Stimulated activated CD8-positive, alpha-beta memory T cell treated with anti-CD3 and anti-CD28 coated beads, Interleukin-7, amount 100 ng/mL, for 1 hour (primary cell): ENCODE data around the gene SEC63.
"Not testable (repeated sequence)": the region's sequence is repeated elsewhere in the genome, so short reads cannot be mapped to it uniquely, and the experiment has no call there.

ENCODE experiments used
- DNase-seq, 2 donors: peaks; one replicate each; pipeline ENCODE4 v3.0.0-alpha.2; 2020; ENCODE audit warnings: low read depth in 2 of 2

Gene SEC63

DNA sequence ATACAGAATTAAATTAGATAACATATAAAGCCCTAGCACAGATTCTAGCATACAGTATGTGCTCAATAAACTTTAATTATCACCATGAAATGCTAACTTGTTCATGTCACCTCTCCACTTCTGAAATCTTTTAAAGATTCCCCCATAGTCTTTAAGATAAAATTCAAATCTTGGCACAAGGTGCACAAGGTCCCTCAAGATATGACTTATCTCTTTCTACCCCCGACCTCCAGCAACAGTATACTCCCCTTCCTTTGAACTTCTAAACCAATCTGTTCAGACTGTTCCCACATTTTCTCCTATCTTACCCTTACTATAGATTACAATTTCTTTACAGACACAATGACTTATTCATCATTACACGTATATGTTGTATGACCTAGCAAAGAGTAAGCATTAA is 29.0 kb downstream of the SEC63 start:
- DNase-seq = no peak

DNA sequence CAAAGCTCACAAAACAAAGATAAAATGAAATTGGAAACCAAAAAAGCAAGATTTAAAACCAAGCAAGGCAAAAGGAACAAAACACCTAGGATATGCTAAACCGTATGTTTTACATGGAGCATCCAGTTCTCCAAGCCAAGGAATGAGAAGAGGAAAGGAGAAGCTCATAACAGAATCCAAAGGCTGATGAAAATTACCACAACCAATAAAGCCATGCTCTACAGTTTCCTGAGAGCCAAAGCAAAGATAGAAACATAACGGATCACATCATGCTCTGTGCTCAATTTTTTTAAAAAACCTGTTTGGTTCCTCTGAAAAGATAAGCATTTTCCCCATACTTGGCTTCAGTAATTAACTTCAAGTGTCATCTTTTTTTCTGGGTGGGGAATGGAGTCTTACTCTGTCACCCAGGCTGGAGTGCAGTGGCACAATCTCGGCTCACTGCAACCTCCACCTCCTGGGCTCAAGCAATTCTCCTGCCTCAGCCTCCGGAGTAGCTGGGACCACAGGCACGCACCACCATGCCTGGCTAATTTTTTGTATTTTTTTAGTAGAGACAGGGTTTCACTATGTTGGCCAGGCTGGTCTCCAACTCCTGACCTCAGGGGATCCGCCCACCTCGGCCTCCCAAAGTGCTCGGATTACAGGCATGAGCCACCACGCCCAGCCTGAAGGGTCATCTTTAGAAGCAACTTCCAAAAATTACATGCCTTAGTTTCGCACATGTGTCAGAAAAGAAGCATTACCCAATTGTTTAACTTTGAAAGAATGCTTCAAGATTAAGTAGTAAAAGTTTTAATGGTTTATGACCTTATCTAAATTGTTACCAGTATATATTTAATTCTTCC is 31.1 kb downstream of the SEC63 start:
- DNase-seq = not testable (repeated sequence)

DNA sequence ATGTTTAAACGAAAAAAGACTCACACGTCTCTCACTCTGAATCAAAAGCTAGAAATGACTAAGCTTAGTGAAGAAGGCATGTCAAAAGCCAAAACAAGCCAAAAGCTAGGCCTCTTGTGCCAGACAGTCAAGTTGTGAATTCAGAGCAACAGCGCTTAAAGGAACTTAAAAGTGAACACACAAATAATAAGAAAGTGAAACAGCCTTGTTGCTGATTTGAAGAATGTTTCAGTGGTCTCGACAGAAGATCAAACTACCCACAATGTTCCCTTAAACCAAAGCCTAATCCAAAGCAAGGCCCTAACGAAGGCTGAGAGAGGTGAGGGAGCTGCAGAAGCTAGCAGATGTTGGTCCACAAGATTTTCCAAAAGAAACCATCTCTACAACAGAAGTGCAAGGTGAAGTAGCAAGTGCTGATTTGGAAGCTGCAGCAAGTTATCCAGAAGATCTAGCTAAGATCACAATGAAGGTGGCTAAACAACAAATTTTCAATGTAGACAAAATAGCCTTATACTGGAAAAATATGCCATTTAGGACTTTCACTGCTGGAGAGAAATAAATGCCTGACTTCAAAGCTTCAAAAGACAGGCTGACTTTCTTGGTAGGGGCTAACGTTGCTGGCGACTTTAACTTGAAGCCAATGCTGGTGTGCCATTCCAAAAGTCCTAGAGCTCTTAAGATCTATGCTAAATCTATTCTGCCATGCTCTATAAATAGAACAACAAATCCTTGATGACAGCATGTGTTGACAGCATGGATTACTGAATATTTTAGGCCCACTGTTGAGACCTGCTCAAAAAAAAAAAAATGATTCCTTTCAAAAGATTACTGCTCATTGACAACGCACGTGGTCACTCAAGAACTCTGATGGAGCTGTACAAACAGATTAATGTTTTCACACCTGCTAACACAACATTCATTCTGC is 40.3 kb downstream of the SEC63 start:
- no peak for DNase-seq

DNA sequence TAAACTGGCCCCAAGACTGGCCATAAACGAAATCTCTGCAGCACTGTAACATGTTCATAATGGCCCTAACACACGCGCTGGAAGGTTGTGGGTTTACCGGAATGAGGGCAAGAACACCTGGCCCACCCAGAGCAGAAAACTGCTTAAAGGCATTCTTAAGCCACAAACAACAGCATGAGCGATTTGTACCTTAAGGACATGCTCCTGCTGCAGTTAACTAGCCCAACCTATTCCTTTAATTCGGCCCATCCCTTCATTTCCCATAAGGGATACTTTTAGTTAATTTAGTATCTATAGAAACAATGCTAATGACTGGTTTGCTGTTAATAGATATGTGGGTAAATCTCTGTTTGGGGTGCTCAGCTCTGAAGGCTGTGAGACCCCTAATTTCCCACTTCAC is 41.0 kb downstream of the SEC63 start:
- not testable (repeated sequence) for DNase-seq

DNA sequence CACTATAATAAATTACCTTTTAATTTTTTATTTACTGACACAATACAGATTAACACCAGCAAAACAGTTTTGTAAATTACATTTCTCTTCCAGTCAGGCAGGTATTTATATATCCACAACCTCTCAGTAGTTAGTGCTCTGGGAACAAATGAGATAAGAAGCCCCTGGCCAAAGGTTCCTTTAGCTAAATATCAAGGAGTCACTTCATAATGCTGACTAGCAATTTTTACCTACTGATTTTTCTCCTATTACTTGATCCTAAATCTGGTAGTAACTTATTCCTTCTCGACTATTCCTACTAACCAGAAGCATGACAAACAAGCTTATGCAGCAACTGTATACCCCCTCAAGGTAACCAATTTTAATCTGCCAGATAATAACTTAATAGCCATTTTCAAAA is 46.3 kb downstream of the SEC63 start:
- no peak for DNase-seq

DNA sequence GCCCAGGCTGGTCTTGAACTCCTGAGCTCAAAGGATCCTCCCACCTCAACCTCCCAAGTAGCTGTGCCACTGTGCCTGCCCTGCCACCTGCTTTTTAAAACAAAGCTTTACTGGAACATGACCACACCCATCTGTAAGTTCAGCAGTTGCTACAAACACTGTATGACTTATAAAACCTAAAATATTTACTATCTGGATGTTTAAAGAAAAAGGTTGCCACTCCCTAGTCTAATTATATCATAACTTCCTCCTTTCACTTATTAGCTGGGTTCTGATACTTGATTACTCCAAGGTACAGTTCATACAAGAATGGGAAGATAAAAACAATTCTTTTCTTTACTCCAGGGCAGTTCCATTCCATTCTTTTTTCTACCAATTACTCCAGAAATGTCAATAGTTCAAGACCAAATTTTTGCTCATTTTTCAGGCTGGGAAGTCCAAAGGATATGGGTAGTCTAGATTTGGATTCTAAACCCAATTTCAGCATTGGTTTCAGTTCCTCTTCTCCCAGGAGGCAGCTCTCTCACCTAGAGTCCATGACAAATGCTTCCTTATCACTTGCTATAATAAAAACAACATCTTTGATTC is 63.1 kb downstream of the SEC63 start:
- DNase-seq = no peak

DNA sequence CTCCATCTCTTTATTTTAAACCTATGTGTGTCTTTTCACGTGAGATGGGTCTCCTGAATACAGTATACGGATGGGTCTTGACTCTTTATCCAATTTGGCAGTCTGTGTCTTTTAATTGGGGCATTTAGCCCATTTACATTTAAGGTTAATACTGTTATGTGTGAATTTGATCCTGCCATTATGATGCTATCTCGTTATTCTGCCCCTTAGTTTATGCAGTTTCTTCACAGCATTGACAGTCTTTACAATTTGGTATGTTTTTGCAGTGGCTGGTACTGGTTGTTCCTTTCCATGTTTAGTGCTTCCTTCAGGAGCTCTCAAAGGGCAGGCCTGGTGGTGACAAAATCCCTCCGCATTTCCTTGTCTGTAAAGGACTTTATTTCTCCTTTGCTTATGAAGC is 67.6 kb downstream of the SEC63 start:
- not testable (repeated sequence) for DNase-seq

DNA sequence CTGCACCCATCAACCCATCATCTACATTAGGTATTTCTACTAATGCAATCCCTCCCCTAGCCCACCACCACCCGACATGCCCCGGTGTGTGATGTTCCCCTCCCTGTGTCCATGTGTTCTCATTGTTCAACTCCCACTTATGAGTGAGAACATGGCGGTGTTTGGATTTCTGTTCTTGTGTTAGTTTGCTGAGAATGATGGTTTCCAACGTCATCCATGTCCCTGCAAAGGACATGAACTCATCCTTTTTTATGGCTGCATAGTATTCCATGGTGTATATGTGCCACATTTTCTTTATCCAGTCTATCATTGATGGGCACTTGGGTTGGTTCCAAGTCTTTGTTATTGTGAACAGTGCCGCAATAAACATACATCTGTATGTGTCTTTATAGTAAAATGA is 72.1 kb downstream of the SEC63 start:
- not testable (repeated sequence) for DNase-seq

DNA sequence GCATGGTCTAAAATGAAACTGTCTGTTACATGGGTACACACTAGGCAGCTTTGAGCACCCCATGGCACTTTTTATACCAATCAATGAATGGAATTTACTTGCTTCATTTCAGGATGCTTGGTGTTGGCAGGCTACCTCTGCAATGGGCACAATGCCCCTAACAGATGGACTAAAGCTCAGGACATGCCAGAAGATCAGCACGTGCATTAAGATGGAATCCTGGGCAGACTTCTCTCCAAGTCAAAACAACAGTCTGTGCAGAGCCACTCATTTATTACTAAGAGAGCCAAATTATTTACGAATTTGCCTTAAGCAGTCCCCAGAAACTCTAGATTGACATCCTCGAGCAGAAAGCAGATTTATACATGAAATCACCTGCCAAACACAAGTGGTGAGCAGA is 78.1 kb downstream of the SEC63 start:
- no peak for DNase-seq

DNA sequence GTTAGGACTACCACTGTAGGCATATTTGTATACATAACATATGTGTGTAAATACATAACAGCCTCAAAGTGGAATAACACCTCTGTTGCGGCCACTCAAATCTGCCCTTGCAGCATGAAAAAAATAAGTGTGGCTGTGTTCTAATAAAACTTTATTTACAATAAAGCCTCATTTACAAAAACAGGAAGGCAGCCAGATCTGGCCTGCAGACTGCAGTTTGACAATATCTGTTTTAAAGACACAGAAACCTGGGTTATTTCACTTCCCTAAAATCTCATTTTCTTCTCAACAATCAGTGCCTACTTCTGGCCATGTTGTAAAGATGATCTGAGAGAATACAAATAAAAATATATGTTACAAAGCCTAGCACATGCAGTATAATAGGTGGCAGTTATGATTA is 80.0 kb downstream of the SEC63 start:
- DNase-seq = no peak

DNA sequence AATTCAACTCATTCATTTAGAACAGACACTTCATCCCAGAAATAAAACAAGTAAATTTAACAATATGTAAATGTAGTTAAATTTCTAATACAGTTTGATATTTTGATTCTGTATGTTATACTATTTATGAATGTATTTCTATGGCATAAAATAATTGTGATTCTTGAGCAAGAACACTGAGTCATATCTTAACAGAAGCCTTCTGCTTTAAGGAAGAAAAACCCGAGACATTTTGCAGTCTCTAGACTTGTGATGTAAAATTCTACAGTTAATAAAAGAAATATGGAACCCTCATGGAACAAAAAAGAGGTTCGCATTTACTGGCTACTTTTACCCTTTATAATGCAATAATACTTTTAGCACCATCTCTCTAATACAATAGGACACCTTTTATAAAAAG is 86.0 kb downstream of the SEC63 start:
- no peak for DNase-seq

DNA sequence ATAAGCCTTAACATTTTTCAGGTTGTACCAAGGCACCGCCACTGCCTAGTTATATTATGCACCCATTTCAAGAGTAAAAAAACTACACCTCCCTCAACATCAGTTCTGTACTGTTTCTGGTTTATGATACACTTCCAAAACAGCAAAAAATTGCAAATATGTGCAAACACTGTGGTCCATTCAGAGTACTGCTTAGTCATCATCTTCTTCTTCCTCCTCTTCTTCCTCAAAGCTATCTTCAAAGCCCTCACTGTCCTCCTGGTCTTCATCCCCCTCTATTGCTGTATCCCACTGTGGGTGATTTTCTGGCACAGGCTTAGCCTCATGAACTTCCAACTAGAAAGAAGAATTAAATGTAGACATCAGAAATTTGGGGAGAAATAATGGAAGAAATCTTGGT is 86.5 kb downstream of the SEC63 start:
- not testable (repeated sequence) for DNase-seq

DNA sequence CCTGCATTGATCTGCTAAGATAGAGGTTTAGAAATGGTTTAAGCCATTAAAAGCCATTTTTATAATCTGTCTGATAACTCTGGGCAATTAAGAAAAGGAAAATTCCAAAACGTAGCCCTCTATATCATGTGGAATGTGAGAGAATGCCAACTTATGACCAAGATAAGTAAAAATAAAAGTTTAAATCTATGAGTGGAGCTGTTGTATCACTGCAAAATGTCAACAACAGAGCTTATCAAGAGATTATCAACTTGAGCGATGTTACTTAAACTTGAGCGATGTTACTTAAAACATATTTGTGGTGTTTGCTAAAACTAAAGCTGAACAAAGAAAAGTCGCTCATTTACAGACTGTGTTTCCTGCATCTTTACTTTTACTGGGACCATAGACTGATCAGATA is 87.0 kb downstream of the SEC63 start:
- DNase-seq = no peak

DNA sequence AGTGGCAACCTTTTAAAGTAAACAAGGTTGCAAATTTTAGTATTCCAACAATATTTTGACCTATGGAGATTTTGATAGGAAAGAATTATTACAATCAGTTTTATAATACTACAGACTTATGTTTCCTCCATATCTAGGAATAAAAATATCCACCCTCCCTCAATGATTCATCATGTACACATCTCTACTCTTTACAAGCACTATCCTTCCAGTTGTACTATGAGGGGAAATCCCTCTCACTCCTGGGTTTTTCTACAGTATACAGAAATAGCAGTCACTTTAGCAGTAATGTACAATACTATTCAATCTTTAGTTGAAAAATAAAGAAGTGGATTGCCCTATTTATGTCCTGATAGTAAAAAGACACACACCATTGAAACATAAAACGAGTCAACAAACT is 87.6 kb downstream of the SEC63 start:
- DNase-seq = no peak

DNA sequence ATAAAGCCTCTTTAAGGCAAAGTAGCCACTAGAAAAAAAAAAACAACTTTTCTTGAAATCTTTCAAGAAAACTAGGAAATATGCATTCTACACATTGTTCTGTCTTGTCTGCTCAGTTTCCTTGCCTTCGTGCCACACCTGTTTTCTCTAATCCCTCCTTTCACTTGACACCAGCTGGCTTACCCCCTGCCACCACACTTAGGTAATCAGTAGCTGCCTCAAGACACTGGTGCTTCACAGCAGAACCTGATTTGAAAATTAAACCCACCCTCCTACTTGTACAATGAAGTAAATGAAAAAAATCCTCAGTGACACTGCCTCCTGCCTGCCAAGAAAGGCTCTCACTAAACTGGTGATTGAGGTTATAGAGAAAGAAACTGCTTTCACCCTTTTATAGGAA is 88.1 kb downstream of the SEC63 start:
- DNase-seq = no peak

DNA sequence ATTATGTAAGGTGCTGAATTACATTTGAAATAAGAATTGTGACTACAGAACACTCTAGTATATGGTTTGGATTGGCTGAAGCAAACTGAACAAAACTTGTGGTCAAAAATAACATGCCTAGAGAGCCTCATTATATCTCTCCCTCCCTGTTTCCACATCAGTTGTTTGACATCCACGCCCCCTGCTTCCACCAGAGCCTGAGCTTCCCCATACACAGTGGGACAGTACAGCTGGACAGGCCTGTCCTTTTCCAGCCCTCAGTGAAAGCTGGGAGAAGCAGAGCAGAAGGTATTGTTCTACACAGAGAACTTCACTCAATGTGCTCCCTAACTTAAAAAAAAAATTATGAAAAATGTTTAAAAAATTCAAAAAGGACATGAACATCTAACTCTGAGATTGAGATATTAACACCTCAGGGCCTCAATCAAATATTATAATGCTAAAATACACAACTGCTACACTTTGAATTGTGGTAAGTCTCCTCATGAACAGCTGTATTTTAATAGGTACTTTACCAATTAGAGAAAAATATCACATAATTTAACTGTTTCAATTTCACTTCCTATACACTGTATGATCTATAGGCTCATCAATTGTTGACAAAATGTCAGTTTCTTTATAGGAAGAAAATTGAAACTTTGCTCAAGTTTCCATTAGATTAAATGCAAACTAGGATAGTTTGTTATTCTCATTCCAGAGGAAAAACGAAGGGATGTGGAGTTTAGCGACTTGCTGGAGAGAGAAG is 89.0 kb downstream of the SEC63 start:
- DNase-seq = no peak

DNA sequence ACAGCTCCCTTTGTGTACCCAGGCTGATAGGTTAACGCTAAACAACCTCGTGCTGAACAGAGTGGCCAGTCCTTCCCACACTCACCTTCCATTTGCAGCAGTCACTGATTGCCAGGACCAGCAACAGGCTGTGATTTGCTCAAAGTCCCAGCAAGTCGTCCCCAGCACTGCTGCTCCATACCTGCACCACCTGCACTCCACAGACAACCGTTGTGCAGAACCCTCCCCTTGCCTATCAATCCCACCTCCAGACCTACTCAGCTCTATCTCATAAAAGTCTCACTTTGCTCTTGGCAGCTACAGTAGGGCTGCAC is 90.7 kb downstream of the SEC63 start:
- DNase-seq = no peak

DNA sequence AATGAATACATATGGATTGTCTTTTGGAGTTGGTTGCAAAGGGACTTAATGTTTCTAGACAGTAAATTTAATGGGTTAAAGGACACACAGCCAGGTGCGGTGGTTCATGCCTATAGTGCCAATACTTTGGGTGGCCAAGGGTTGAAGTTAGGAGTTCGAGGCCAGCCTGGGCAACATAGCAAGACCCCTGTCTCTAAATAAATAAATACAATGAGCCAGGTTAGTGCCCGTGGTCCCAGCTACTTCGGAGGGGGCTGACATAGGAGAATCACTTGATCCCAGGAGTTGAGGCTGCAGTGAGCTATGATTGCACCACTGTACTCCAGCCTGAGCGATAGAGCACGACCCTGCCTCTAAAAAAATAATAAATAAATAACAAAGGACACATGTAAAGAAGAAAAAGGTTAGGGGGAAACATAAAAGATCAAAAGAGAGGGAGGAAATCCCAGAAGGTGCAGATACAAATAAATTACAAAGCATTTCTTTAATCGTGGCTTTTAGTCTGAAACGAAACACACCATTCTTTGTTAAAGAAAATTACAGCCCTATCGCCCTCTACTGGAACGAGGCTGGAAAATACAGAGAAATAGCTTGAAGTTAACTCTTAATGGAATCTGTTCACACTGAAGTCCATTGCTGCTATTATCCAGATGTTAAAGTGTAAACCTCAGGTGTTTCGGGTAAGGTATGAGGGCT is 91.3 kb downstream of the SEC63 start:
- DNase-seq = peak in 1 of 2 donors; percentile 8

DNA sequence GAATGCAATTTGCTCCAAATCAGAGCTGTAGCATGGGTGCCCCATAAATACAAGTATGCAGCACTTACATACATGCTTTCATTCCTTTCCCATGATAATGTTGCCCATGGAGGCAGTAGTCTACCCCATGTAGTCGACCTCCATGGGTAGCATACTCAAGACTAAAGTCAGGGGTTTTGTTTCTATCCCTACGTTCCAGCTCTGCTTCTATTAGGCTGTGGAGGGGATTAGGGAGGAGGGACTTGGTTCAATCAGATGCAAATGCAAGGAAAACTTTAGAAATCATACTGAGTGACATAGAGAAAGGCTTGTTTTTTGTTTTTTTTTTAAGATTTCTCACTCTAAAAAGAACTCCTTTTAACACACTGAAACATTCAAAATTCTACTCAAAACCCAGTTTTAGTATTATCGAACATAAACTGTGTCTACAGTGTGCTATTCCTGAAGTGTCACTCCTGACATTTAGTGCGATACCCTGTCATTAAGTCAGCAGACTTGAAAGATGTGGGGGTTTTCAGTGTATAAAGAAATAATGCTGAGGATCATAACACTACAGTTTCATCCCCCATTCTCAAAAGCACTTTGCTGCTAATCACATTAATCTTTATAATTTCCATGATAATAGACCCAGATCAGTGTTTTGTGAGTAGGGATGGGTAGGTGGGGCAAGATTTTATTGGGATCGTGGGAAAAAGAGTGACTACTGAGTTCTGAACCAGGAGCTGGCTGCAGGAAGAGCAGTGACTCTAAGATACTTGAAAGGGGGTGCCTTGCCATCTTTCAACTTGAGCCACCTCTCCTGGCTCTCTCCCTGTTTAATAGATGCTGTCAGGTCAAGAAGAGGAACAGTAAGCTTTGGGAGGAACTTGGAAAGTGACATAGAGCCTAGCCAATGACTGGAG is 93.5 kb downstream of the SEC63 start:
- no peak for DNase-seq

DNA sequence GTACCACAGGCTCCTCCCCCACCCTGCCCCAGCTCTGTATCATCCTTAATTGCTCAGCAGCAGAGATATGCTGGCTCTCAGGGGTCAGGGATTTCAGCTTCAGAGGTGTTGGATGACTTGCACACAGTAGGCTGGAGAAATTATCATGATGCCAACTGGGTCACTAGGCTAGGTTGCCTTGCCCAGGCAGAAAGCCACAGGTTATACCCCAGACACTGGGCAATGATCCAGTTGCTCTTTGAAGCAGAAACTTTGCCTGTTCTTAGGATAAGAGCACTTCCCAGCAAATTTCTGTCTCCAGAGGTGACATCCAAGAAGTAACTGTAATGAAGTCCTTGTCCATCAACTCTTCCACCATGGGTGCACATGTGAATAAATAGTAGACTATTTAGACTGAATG is 95.6 kb downstream of the SEC63 start:
- no peak for DNase-seq
